GM12872 (cell line): ENCODE results near the gene SBK2.
A peak's percentile ranks its signal among the peaks of the same experiment; 100 is the strongest.

Experiments used
- TF ChIP-seq, protein P1 (sequence below): IDR thresholded peaks from 3 replicates; pipeline ENCODE4 v1.5.1; 2011; ENCODE audit warnings: low read depth, mild to moderate bottlenecking, low read length, moderate library complexity; ENCODE audit not compliant: insufficient read depth

The SBK2 gene

DNA sequence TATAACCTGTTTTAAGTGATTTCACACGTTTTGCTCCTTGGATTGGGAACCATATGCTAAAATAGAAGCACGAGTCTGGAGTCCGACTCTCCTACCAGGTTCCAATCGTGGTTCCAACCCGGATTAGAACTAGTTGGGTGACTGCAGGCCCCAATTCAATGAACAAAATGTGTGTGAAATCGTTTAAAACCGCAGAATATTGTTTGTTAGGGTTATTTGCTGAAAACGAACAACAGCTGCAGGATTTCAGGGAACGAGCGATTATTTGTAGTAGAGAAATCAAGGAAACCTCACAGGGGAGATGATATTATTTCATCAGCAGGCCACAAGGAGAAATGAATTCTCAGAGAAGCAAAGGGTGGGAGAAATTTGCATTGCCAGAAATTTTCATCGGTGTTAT is 32.0 kb downstream of the SBK2 start:
- TF ChIP-seq, protein P1, sequence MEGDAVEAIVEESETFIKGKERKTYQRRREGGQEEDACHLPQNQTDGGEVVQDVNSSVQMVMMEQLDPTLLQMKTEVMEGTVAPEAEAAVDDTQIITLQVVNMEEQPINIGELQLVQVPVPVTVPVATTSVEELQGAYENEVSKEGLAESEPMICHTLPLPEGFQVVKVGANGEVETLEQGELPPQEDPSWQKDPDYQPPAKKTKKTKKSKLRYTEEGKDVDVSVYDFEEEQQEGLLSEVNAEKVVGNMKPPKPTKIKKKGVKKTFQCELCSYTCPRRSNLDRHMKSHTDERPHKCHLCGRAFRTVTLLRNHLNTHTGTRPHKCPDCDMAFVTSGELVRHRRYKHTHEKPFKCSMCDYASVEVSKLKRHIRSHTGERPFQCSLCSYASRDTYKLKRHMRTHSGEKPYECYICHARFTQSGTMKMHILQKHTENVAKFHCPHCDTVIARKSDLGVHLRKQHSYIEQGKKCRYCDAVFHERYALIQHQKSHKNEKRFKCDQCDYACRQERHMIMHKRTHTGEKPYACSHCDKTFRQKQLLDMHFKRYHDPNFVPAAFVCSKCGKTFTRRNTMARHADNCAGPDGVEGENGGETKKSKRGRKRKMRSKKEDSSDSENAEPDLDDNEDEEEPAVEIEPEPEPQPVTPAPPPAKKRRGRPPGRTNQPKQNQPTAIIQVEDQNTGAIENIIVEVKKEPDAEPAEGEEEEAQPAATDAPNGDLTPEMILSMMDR = no peak

DNA sequence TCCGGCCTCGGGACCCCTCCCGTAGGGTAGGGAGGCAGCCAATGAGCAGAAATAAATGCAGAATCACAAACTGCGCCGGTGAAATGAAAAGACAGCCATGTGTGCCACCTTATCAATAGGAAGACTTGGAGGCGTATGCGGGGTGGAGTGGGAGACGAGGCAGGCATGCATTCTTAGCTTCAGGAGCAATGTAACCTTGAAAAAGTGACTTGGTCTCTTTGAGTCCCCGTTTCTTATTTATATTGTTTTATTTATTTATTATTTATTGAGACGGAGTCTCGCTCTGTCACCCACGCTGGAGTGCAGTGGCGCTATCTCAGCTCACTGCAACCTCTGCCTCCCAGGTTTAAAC is 32.7 kb downstream of the SBK2 start:
- TF ChIP-seq, protein P1 = no peak

DNA sequence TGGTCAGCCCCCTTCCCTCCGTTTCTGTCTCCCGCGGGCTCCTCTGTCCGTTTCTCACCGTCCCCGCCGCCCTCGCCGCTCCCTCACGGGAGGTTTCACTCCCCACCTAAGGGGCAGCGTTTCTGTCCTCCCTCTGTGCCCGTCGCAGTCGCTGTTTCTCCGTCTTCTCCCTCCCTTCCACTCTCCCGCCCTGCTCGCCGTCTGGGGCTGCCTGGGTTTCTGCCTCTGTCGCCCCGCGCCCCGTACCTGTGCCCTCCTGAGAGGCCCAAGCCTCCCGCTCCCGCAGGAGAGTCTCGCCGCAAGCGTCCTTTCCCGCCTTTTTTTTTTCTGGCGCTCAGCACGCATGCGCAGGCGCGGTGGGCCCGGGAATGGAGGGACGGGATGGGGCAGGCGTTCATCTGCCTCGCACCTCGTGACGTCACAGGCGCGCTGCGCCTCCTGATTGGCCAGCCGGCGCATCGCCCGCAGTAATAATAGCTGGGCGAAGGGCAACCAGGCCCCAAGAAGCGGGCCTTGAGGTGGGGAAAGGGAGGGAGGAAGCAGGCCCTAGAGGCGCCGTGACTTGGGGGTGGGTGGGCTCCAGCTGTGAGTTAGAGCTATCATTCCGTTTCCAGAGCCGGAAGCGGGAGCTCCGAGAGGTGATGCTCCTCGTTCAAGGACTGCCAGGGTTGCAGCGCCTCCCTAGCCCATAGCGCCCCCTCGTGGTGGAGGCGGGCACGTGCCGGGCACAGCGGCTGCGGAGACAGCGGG is 33.3 kb downstream of the SBK2 start:
- TF ChIP-seq, protein P1 = peak; percentile 98

- TF ChIP-seq, protein P1 = no peak
Measured at GRCh38 chr19:55503157-55503501, 33.8 kb downstream of the SBK2 start.

- TF ChIP-seq, protein P1 = no peak
Measured at GRCh38 chr19:55502197-55502952, 34.6 kb downstream of the SBK2 start.

- TF ChIP-seq, protein P1 = no peak
Measured at GRCh38 chr19:55500368-55500952, 36.5 kb downstream of the SBK2 start.

DNA sequence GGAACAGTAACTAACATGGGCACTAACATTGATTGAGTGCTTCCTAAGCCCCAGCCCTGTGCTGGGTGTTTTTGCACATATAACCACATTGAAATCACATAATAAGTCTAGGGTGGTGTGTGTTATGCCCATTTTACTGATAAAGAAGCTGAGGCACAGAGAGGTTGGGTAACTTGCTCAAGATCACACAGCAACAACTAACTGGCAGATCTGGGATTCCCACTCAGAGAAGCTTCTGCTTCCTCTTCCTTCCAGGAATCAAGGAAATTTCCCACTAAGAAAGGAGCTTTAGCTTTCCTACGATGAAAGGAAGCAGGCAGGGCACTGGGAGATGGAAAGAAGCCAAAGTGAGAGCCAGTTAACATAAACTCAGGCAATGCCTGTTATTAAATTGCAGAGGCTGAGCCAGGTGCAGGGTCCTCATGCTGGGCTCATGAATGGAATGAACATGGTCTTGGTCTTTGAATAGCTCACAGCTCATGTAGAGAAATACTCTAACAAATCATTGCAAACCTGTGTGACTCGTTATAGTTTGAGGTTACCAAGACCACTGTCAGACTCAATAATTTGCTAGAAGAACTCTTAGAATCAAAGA is 38.6 kb downstream of the SBK2 start:
- TF ChIP-seq, protein P1 = no peak
